Epithelial cell of prostate (primary cell): ENCODE measurements around the gene WLS.

ENCODE experiments used
- DNase-seq: peaks from one replicate; pipeline ENCODE4 v3.0.0-alpha.2; 2011; ENCODE audit warnings: low read depth, low spot score
- H3K27ac ChIP-seq: fragments of 450-650 bp; 2 replicates; pipeline ENCODE4 v1.5.1; 2017; ENCODE audit warnings: mild to moderate bottlenecking

WLS gene

DNA sequence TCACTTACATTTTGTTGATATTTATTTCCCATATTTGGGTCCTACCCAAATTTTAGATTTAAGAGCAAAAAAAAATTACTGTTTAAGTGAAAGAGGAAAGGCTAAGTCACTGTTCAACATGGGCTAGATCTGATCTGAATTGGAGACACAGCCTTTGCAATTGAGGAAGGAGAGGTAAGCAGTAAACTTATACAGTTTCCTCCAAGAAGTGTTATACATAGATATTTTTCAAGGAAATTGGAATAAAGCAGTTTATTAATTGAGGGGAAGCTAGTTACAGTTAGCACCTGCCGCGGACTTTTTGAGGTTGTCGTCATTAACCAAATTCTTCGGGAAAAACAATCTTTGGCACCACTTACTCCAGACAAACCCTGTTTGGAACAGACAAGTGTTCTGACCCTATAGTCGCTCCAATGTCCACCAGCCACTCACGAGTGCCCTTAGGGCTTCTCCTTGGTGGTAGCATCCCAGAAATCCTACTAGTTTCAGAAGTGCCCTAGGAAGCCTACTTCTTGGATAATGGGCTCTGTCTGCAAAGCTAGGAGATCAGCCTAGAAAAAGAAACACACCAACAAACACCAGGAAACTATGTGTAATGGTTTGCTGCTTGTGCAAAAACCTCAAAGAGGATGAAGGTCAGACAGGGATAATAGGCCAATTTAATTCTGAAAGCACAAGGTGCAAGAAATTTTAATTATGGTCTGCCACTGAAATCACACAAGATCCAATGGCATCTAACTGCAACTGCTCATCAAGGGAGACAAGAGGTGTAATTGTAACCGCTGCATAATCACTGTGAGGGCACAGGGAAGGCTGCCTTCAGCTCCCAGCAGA, 2.5 kb downstream of the WLS start:
- DNase-seq = no peak

DNA sequence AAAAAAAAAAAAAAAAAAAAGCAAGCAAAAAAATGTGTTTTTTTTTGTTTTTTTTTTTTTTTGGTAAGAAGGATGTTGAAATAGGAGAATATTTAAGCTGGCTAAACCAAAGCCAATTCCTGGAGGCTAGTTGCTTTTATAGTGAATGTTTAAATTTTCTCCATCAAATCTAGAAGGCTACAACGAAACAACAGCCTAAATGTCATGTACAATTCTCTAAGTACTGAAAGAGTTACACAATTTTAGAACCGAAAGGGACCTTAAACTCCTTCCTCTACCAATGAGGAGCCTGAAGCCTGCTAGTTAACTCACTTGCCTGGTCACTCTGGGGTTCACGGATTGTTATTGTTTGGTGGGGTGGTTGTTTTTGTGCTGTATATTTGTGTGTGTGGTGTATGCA, 3.5 kb downstream of the WLS start:
- peak overlapping the region; percentile 43 for H3K27ac ChIP-seq
- DNase-seq = no peak

More for the DNA sequence above, 2.5 kb downstream of the WLS start:
- H3K27ac ChIP-seq = peak overlapping the region; percentile 43

DNA sequence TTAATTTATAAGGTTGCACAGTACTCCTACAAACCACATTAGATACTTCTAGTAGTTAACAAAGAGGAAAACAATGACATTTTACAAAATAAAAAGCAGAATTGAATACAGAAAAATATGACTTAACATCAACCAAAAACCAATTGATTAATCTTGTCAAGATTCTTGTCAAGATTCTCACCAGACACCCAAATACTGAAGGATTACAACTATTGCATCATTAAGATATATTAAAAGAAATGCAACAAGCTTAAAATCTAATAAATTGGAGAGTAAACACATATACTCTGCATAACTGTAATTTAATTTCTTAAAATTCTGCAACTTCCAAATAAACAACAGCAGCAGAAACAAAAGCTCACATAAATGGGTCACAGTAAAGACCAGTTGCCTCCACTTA, 4.7 kb downstream of the WLS start:
- no peak for DNase-seq
- peak overlapping the region; percentile 63 for H3K27ac ChIP-seq

GRCh38 chr1:68225781-68226180, 6.5 kb downstream of the WLS start:
- DNase-seq = peak; percentile 49
- H3K27ac ChIP-seq = peak overlapping the region; percentile 63

- DNase-seq = no peak
These were observed 8.6 kb downstream of the WLS start for GRCh38 chr1:68223687-68224086.

DNA sequence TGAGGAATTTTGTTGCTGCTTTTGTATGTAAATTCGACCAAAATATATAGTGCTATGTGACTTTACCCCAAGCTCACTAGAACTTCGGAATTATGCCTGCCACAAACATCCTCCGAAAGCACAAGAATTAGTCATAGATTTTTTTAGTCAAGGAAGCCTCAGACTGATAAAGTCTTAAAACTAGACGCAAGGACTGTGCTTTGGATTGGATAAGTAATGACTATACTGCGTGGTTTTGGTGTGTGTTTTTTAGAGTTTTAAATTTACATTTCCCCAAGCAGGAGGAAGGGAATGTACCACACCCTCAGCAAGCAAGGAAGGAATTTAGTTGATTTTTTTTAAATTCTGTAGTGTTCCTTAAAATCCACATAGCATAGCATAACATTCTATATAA, 10.3 kb downstream of the WLS start:
- DNase-seq = no peak
- H3K27ac ChIP-seq = peak overlapping the region; percentile 87

More at GRCh38 chr1:68223687-68224086, 8.6 kb downstream of the WLS start:
- no peak overlapping the region for H3K27ac ChIP-seq

DNA sequence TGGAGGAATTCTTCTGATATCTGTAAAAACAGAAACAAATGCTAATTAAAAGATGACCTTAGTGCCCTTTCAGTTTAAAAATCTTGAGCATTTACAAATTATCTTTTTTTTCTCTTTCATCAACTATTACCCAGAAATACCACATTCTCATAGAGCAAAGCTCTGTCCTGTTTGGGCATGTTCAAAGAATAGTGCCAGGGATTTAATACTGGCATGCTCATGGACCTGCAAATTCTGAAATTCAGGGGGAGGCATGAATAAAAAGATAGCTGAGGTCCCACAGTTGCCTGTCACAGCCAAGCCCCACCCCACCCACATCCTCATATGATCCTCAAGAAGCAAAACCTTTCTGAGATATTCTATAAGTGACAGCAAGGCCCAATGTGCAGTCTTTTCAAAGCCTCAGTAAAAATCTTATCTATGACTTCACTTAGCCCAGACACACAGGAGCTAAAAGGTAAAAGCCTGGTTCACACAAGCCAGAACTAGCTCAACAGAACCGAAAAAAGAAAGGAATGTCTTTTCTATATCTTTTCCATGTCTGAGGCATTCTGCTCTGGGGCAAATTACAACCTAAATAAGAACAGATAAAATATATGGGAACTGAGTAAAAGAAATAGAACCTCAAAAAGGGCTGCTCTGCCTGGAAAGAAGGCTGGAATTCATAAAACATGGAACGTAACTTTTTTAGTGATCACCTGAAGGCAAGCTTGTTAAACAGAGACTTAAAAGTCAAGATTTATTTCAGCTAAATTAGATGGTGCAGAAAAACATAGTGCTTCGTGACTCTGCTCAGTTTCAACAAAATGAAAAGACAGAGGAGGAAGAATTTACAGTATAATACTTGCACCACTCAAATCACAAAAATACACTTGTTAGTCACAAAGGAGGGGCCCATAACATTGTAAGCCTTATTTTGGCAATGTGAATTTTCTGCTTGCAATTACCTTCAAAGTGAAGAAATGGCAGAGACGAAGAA, 11.0 kb downstream of the WLS start:
- peak overlapping the region; percentile 87 for H3K27ac ChIP-seq
- DNase-seq = no peak

GRCh38 chr1:68220420-68220819, 11.9 kb downstream of the WLS start:
- H3K27ac ChIP-seq = peak overlapping the region; percentile 87
- no peak for DNase-seq

DNA sequence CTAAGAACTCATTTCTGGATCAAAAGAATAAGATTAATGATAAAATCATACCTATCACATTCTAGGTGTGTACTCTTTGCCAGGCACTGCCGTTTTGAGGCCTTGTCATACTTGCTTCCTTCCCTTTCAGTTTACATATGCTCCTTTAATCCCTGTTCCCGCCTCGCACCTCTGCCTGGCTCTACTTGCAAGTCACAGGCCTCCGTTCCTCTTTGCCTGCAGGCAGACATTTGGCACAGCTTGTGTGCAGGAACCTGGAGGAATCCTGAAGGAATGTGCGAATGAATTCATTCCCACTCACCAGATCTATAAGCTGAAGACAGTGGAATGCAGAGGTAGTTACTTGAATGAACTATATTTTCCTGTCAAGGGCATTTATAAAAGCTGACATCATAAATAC, 13.8 kb downstream of the WLS start:
- DNase-seq = no peak
- H3K27ac ChIP-seq = peak overlapping the region; percentile 37

- no peak for DNase-seq
- H3K27ac ChIP-seq = no peak overlapping the region
These were observed 14.7 kb downstream of the WLS start for GRCh38 chr1:68217618-68218017.

DNA sequence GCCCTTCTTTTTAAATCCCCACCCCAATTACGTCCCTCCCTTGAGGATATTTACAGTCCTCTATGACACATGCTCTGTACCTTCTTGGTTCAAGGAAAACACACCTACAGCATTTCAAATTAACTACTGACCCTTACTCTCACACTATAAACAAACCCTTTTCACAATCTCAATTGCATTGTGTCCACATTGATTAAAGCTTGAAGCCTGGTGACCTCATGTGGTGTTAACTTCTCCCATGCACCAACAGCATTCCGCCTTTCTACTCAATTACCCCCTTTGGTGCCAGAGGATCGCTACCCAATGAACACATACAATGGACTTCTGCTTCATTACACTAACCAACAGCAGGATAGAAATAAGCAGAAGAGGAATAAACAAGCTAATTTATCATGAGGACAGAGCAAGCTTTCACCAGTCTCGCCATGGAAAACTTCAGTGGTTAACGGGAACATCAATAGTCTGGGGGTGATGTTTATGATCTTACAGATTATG, 15.2 kb downstream of the WLS start:
- no peak for DNase-seq

DNA sequence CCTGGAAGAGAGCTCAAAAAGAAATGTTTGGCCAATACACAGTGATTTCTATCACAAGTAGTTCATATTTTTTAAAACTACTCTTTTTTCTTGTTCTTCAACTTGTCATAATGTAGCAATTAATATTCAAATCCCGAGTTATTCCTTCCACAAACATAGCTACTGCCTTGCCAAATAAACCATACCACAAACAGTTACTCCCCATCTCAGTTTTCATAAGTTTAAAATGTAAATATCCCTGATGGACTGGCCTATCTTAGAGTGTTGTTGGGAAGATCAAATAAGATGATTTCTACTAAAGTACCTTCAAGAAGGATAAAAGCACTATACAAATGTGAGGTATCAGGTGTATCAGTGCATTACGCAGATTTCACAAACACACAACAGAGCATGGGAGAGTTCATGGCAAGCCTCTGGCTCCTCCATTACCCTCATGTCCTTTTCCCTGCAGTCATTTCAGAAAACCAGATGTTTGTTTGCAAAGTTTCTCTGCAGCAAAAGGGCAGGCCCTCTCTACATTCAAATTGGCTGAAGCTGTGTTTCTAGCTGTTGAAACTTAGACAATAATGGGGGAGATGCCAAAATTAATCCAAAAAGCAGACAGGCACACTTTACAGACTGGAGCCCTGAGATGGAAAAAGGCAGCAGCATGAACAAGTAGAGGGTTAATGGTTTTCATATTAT, 16.1 kb downstream of the WLS start:
- no peak overlapping the region for H3K27ac ChIP-seq
- no peak for DNase-seq

More for the DNA sequence above, 15.2 kb downstream of the WLS start:
- no peak overlapping the region for H3K27ac ChIP-seq

GRCh38 chr1:68213843-68214242, 18.5 kb downstream of the WLS start:
- H3K27ac ChIP-seq = no peak overlapping the region
- no peak for DNase-seq

GRCh38 chr1:68211761-68212380, 20.5 kb downstream of the WLS start:
- H3K27ac ChIP-seq = no peak overlapping the region
- no peak for DNase-seq

DNA sequence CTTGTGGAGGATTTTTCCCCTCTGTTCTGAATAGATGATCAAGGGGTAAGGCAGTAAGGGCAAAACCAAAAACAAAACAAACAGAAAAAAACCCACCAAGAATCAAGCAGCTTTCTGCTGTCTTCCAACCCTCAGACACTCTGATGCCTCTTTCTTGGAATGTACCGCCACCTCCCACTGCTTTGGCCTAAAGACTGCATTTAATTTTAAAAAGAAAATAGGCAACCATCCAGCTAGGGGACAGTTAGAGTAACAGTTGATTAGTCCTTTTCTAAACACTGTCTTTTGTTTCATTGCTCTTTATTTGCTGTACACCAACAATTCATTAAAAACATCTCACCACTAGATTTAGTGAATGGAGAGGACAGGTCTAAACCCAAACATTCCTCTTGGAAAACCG, 21.5 kb downstream of the WLS start:
- no peak overlapping the region for H3K27ac ChIP-seq
- no peak for DNase-seq

- H3K27ac ChIP-seq = no peak overlapping the region
- no peak for DNase-seq
These were observed 22.3 kb downstream of the WLS start for GRCh38 chr1:68210027-68210426.

GRCh38 chr1:68206848-68207689, 25.3 kb downstream of the WLS start:
- no peak for DNase-seq
- no peak overlapping the region for H3K27ac ChIP-seq

DNA sequence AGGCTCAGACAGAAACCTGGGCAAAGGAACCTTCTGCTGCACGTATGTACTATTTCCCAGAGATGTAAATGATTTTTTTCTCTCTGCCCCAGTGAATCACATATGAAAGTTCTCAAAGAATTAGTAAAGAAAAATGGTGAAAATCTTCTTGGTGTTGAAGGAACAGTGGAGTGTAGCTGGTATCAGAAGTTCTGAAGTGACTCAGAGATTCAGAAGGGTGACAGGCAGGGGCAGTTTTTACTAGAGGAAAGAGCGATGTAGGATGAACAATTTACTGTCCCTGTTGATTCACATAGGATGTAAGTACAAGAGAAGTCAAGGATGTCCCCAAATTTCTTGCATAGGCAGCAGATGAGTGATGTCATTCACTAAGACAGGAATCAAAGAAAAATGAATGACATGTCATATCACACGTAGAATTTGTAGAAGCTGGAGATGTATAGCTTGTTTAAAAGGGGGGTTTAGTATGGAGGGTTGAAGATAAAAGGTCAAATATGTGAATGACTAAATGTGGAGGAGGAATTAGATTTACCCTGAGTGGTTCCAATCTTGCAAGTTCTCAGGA, 26.4 kb downstream of the WLS start:
- no peak overlapping the region for H3K27ac ChIP-seq
- DNase-seq = no peak
